Measurements from ENCODE around the gene SLC23A3. TPM values are rescaled to one million over a fixed set of nuclear protein-coding genes. Genes with fewer than 3 reads are reported as not detected.
A peak's percentile ranks its signal among the peaks of the same experiment; 100 is the strongest.

SLC23A3 gene
- polyA plus RNA-seq, 3 donors: 1.1 TPM; not detected in 2

- Histone ChIP-seq H3K4me1 (ENCODE audit: control insufficient read depth in 1 of 2, insufficient read depth in 2 of 2, low read length in 2 of 2) (peaks cover 33 to 61% of the 10 kb centered on the region in 2 donors), H4K20me1 (ENCODE audit: insufficient read depth, low read length) (peaks cover 70% of the 10 kb centered on the region), H3K4me3 (replicated peaks in 1 of 3; ENCODE audit: low read depth in 2 of 3, low read length in 3 of 3) (peak overlapping the region; percentile 58 to 95 (median 76)), H2AFZ (ENCODE audit: insufficient read depth, low read depth, low read length, poor library complexity, severe bottlenecking) (peak overlapping the region; percentile 85), H3K9ac (ENCODE audit: insufficient read depth, low read length, poor library complexity, severe bottlenecking) (peak overlapping the region; percentile 96), H3K36me3 (replicated peaks in 1 of 2; ENCODE audit: control insufficient read depth in 1 of 2, insufficient read depth in 2 of 2, low read length in 2 of 2) (peaks cover 50 to 65% of the 10 kb centered on the region in 2 donors), H3K79me2 (ENCODE audit: insufficient read depth, low read length) (peaks cover 56% of the 10 kb centered on the region), H3K27me3 (ENCODE audit: control insufficient read depth in 2 of 2, insufficient read depth in 2 of 2, low read length in 2 of 2) (no peaks in the 10 kb centered on the region), H3K9me3 (replicated peaks in 1 of 2; ENCODE audit: control insufficient read depth in 1 of 2, insufficient read depth in 1 of 2, low read length in 2 of 2) (no peaks in the 10 kb centered on the region), H3K27ac (ENCODE audit: low read depth in 1 of 2, low read length in 2 of 2) (peak overlapping the region; percentile 99), H3K4me2 (replicated peaks; ENCODE audit: extremely low read depth, low read length, poor library complexity, severe bottlenecking) (peak overlapping the region; percentile 98)
- Mint-ChIP-seq H3K4me3 (peak overlapping the region; percentile 86 to 95), H3K27me3 (ENCODE audit: low read depth in 3 of 3) (peaks cover 0 to 2% (median 0%) of the 10 kb centered on the region in 3 donors), H3K36me3 (peaks cover 54 to 62% of the 10 kb centered on the region in 2 donors), H3K4me1 (peaks cover 64% of the 10 kb centered on the region), H3K9me3 (no peaks in the 10 kb centered on the region), H3K27ac (peak overlapping the region; percentile 77 to 100 (median 86))
- TF ChIP-seq CTCF (IDR thresholded peaks at IDR 0.05): no peak
- intact Hi-C loops (cut with micrococcal nuclease): loop anchor here (5.0 to 10.0 kb wide), 4 partner anchors 41 to 429 kb away; partner anchors contain the start of genes ABCB6 (in 1 of the 2), TUBA4A (in 1 of the 2) and TUBA4B (in 1 of the 2)
- WGBS (ENCODE audit: insufficient coverage): under 1% methylated on average over 38 of the region's 45 CpGs
- DNase-seq: peak; percentile 30 to 63 (median 44)
Observed at GRCh38 chr2:219175928-219176817, 6.3 kb upstream of the SLC23A3 start.

- intact Hi-C loops (cut with micrococcal nuclease): loop anchor here (5.0 to 10.0 kb wide), 4 partner anchors 42 to 429 kb away; partner anchors contain the start of genes ABCB6 (in 1 of the 2), TUBA4A (in 1 of the 2) and TUBA4B (in 1 of the 2)
- Histone ChIP-seq H4K20me1 (ENCODE audit: insufficient read depth, low read length) (peaks cover 67% of the 10 kb centered on the region), H2AFZ (ENCODE audit: insufficient read depth, low read depth, low read length, poor library complexity, severe bottlenecking) (no peak overlapping the region), H3K9me3 (replicated peaks in 1 of 2; ENCODE audit: control insufficient read depth in 1 of 2, insufficient read depth in 1 of 2, low read length in 2 of 2) (no peaks in the 10 kb centered on the region), H3K27me3 (ENCODE audit: control insufficient read depth in 2 of 2, insufficient read depth in 2 of 2, low read length in 2 of 2) (no peaks in the 10 kb centered on the region), H3K9ac (ENCODE audit: insufficient read depth, low read length, poor library complexity, severe bottlenecking) (peak overlapping the region; percentile 96), H3K27ac (ENCODE audit: low read depth in 1 of 2, low read length in 2 of 2) (peak overlapping the region in 1 of 2 donors; percentile 99), H3K4me1 (ENCODE audit: control insufficient read depth in 1 of 2, insufficient read depth in 2 of 2, low read length in 2 of 2) (peaks cover 32 to 56% of the 10 kb centered on the region in 2 donors), H3K4me3 (replicated peaks in 1 of 3; ENCODE audit: low read depth in 2 of 3, low read length in 3 of 3) (peak overlapping the region in 1 of 3 experiments; percentile 95), H3K4me2 (replicated peaks; ENCODE audit: extremely low read depth, low read length, poor library complexity, severe bottlenecking) (peak overlapping the region; percentile 98), H3K36me3 (replicated peaks in 1 of 2; ENCODE audit: control insufficient read depth in 1 of 2, insufficient read depth in 2 of 2, low read length in 2 of 2) (peaks cover 43 to 59% of the 10 kb centered on the region in 2 donors), H3K79me2 (ENCODE audit: insufficient read depth, low read length) (peaks cover 54% of the 10 kb centered on the region)
- Mint-ChIP-seq H3K4me1 (peaks cover 59% of the 10 kb centered on the region), H3K4me3 (peak overlapping the region; percentile 51 to 95), H3K27ac (peak overlapping the region in 1 of 7 donors; percentile 92), H3K9me3 (no peaks in the 10 kb centered on the region), H3K27me3 (ENCODE audit: low read depth in 3 of 3) (peaks cover 0 to 2% (median 0%) of the 10 kb centered on the region in 3 donors), H3K36me3 (peaks cover 47 to 58% of the 10 kb centered on the region in 2 donors)
- 97% methylated on average over 4 of the region's 7 CpGs for WGBS (ENCODE audit: insufficient coverage)
- no peak for TF ChIP-seq CTCF (IDR thresholded peaks at IDR 0.05)
- DNase-seq: no peak
Observed at GRCh38 chr2:219175486-219175885, 5.7 kb upstream of the SLC23A3 start.
